PC-9 (cell line): ENCODE measurements around the gene BMPR2. TPM values are rescaled to one million over a fixed set of nuclear protein-coding genes. Genes with fewer than 3 reads are reported as not detected.

Experiments
- BruUV-seq: library from RNA; stranded (reverse); fragments of 400-500 nt; replicated peaks from 2 replicates; lab custom pipeline; 2021; lab: Mats Ljungman, UMichigan
- CTCF ChIA-PET: fragments of 300-600 bp; sonication (Branson Sonifier 250); formaldehyde crosslinking; loops from one replicate; lab custom pipeline; 2022; ENCODE audit warnings: antibody characterized with exemption; lab: Charles Lee
- POLR2A ChIA-PET: fragments of 300-600 bp; sonication (Branson Sonifier 250); formaldehyde crosslinking; loops from one replicate; lab custom pipeline; 2022; ENCODE audit warnings: antibody characterized with exemption; ENCODE audit not compliant: unreplicated experiment; lab: Charles Lee
- DNase-seq, 2 experiments: peaks; one replicate each; pipeline versions ENCODE4 v3.0.0 to v3.0.0-alpha.2; 2015 to 2022; ENCODE audit warnings: mixed read lengths in 1 of 2
- H2AFZ ChIP-seq: fragments of 200-600 bp; sonication (generic); 2 replicates; pipeline ENCODE4 v1.8.1; 2017; ENCODE audit warnings: antibody characterized with exemption
- H3F3A ChIP-seq: fragments of 200-600 bp; sonication (generic); 2 replicates; pipeline ENCODE4 v1.8.1; 2017; ENCODE audit warnings: antibody characterized with exemption, mild to moderate bottlenecking, low read depth; ENCODE audit not compliant: insufficient read depth
- H3K27ac ChIP-seq: fragments of 200-600 bp; sonication (generic); 2 replicates; pipeline ENCODE4 v1.6.1; 2016; ENCODE audit warnings: mixed run types
- H3K27me3 ChIP-seq: fragments of 200-600 bp; sonication (generic); 2 replicates; pipeline ENCODE4 v1.6.1; 2016; ENCODE audit warnings: low read depth, mixed run types; ENCODE audit not compliant: insufficient read depth
- H3K36me3 ChIP-seq: fragments of 200-600 bp; sonication (generic); 2 replicates; pipeline ENCODE4 v1.6.1; 2016; ENCODE audit warnings: low read depth, mixed run types
- H3K4me1 ChIP-seq: fragments of 200-600 bp; sonication (generic); replicated peaks from 2 replicates; pipeline ENCODE4 v1.6.1; 2016; ENCODE audit warnings: mixed run types; ENCODE audit not compliant: insufficient read depth
- H3K4me2 ChIP-seq: fragments of 200-600 bp; sonication (generic); 2 replicates; pipeline ENCODE4 v1.6.1; 2017; ENCODE audit warnings: mixed run types
- H3K4me3 ChIP-seq: fragments of 200-600 bp; sonication (generic); 2 replicates; pipeline ENCODE4 v1.6.1; 2016; ENCODE audit warnings: mixed run types
- H3K79me2 ChIP-seq: fragments of 200-600 bp; sonication (generic); 2 replicates; pipeline ENCODE4 v1.6.1; 2017; ENCODE audit warnings: low read depth, mixed run types
- H3K9me2 ChIP-seq: fragments of 200-600 bp; sonication (generic); 2 replicates; pipeline ENCODE4 v1.8.1; 2017; ENCODE audit warnings: mild to moderate bottlenecking; ENCODE audit not compliant: insufficient read depth
- H3K9me3 ChIP-seq: fragments of 200-600 bp; sonication (generic); 2 replicates; pipeline ENCODE4 v1.8.1; 2016; ENCODE audit warnings: low read depth; ENCODE audit not compliant: insufficient read depth
- H4K20me1 ChIP-seq: fragments of 200-600 bp; sonication (generic); 2 replicates; pipeline ENCODE4 v1.8.1; 2017; ENCODE audit not compliant: insufficient read depth
- EZH2 ChIP-seq: fragments of 200-600 bp; sonication (generic); IDR thresholded peaks from 2 replicates; pipeline ENCODE4 v1.8.0; 2017; ENCODE audit warnings: antibody characterized with exemption, low read depth
- intact Hi-C: fragments of 100-400 bp; cut with micrococcal nuclease; formaldehyde crosslinking; loops from one replicate; pipeline ENCODE4 v1.10.0; 2022; ENCODE audit not compliant: unreplicated experiment
- total RNA-seq: library from RNA; stranded (reverse); gene quantifications from 2 replicates; pipeline ENCODE4 v1.2.3, GENCODE V29; 2021
- TF ChIP-seq, protein P1 (sequence below): fragments of 200-600 bp; sonication (generic); conservative IDR thresholded peaks from 2 replicates; pipeline ENCODE4 v1.6.1; 2017; ENCODE audit warnings: mixed run types, antibody characterized with exemption, mild to moderate bottlenecking, moderate library complexity

The BMPR2 gene
- total RNA-seq, 1 experiment from 2014 or later: 23.2 TPM

DNA sequence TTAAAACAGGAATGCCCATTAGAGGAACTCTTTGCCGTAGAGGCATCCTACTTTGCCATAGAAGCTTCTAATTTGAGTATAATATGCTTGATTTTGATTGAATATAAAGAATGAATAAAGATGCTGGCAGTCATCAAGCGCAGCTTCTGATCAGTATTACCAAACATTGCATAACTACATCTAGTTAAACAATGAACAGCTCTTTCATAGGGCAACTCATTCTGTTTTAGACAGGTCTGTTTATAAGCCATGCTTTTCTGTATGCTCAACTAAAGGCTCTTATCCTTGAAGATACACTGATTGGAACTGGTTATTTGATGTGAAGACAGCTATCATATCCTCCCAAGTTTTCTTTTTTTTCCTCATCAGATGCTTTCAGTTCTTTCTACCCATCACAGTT, 136.0 kb downstream of the BMPR2 start:
- no peak for DNase-seq
- no peaks in the 10 kb centered on the region for H3F3A ChIP-seq
- H2AFZ ChIP-seq: no peak overlapping the region
- H3K4me1 ChIP-seq: no peaks in the 10 kb centered on the region
- H3K9me2 ChIP-seq: no peaks in the 10 kb centered on the region
- H3K27me3 ChIP-seq: no peaks in the 10 kb centered on the region
- ChIA-PET CTCF (no interaction called here), POLR2A (no interaction called here)
- no peak for TF ChIP-seq EZH2
- TF ChIP-seq, protein P1, sequence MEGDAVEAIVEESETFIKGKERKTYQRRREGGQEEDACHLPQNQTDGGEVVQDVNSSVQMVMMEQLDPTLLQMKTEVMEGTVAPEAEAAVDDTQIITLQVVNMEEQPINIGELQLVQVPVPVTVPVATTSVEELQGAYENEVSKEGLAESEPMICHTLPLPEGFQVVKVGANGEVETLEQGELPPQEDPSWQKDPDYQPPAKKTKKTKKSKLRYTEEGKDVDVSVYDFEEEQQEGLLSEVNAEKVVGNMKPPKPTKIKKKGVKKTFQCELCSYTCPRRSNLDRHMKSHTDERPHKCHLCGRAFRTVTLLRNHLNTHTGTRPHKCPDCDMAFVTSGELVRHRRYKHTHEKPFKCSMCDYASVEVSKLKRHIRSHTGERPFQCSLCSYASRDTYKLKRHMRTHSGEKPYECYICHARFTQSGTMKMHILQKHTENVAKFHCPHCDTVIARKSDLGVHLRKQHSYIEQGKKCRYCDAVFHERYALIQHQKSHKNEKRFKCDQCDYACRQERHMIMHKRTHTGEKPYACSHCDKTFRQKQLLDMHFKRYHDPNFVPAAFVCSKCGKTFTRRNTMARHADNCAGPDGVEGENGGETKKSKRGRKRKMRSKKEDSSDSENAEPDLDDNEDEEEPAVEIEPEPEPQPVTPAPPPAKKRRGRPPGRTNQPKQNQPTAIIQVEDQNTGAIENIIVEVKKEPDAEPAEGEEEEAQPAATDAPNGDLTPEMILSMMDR: no peak
- H3K4me2 ChIP-seq: no peak overlapping the region
- intact Hi-C loops: no loop called here
- BruUV-seq: no TSS peak
- no peak overlapping the region for H3K4me3 ChIP-seq
- H3K9me3 ChIP-seq: no peaks in the 10 kb centered on the region
- H3K27ac ChIP-seq: no peak overlapping the region
- H3K79me2 ChIP-seq: no peaks in the 10 kb centered on the region
- no peaks in the 10 kb centered on the region for H3K36me3 ChIP-seq
- H4K20me1 ChIP-seq: no peaks in the 10 kb centered on the region

DNA sequence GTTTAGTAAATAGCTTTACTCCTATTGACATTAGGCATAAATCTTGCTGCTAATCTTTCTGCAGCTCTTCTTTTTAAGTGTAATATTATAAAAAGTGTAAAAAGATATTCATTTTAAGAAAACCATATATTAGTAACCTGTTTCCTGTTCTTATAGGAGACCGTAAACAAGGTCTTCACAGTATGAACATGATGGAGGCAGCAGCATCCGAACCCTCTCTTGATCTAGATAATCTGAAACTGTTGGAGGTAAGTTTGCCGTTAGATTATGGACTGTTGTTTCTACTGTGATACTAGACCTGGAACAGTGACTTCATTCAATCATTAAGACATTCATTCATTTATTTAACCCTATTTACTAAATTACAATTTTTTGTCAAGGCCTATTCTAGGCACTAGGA, 138.6 kb downstream of the BMPR2 start:
- Histone ChIP-seq H3F3A (no peaks in the 10 kb centered on the region), H3K9me2 (no peaks in the 10 kb centered on the region), H3K4me2 (no peak overlapping the region), H4K20me1 (no peaks in the 10 kb centered on the region), H3K79me2 (no peaks in the 10 kb centered on the region), H3K27ac (no peak overlapping the region), H3K9me3 (no peaks in the 10 kb centered on the region), H3K36me3 (no peaks in the 10 kb centered on the region), H3K27me3 (no peaks in the 10 kb centered on the region), H2AFZ (no peak overlapping the region), H3K4me1 (no peaks in the 10 kb centered on the region), H3K4me3 (no peak overlapping the region)
- POLR2A ChIA-PET: no interaction called here
- TF ChIP-seq, protein P1: no peak
- TF ChIP-seq EZH2: no peak
- no peak for DNase-seq
- no TSS peak for BruUV-seq
- intact Hi-C loops: no loop called here
- CTCF ChIA-PET: no interaction called here

DNA sequence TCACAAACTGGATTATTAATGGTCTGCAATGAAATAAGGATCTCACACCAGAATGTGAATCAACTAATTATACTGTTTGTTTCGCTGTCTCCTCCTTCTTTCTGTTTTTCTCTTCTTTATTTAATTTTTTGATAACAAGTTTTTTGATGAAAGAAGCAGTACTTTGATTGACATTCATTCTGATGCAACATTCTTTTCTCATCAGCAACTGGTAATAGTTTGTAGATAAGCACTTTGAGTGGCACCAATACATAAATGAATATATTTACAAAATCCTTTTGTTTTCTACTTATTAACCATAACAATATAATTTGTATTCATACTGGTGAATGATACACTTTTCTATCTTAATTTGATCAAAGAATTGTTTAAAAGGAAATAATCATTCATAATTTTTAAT, 143.3 kb downstream of the BMPR2 start:
- H3K27ac ChIP-seq: no peak overlapping the region
- H3K27me3 ChIP-seq: no peaks in the 10 kb centered on the region
- no peak for DNase-seq
- ChIA-PET POLR2A (no interaction called here), CTCF (no interaction called here)
- intact Hi-C loops: no loop called here
- H3K36me3 ChIP-seq: no peaks in the 10 kb centered on the region
- H3K4me2 ChIP-seq: no peak overlapping the region
- no peaks in the 10 kb centered on the region for H3K9me3 ChIP-seq
- H3K4me3 ChIP-seq: no peak overlapping the region
- TF ChIP-seq, protein P1: no peak
- TF ChIP-seq EZH2: no peak
- BruUV-seq: no TSS peak
- no peaks in the 10 kb centered on the region for H3K9me2 ChIP-seq
- H4K20me1 ChIP-seq: no peaks in the 10 kb centered on the region
- no peaks in the 10 kb centered on the region for H3F3A ChIP-seq
- H3K79me2 ChIP-seq: no peaks in the 10 kb centered on the region
- H3K4me1 ChIP-seq: no peaks in the 10 kb centered on the region
- no peak overlapping the region for H2AFZ ChIP-seq
